GM19238 (cell line): ENCODE data around the gene TNMD.

Experiments
- DNase-seq: peaks from one replicate; pipeline ENCODE4 v3.0.0; 2011; ENCODE audit warnings: low spot score; ENCODE audit not compliant: insufficient read length

The TNMD gene

GRCh38 chrX:100643956-100644860 lies 59.5 kb downstream of the TNMD start, which contains the start of gene SRPX2:
TSS of gene SRPX2 (plus strand) at chrX:100644199. CDS start at chrX:100646323, 2,124 bp downstream.
- DNase-seq = no peak

- DNase-seq = no peak
These were observed 60.4 kb downstream of the TNMD start for GRCh38 chrX:100645106-100645505.

GRCh38 chrX:100647095-100647494 lies 62.4 kb downstream of the TNMD start:
- DNase-seq = no peak

GRCh38 chrX:100647739-100648138 lies 63.0 kb downstream of the TNMD start:
- DNase-seq = no peak

- DNase-seq = no peak
These were observed 64.0 kb downstream of the TNMD start for GRCh38 chrX:100648458-100649417.
